IMR-90 (cell line): Measurements from ENCODE around the gene MYH16. TPM values are rescaled to one million over a fixed set of nuclear protein-coding genes. Genes with fewer than 3 reads are reported as not detected.

Source experiments
- ATAC-seq: fragments of 200-7000 bp; cut with Tn5 transposase; 2 replicates; pipeline ENCODE4 v1.9.1; 2020; ENCODE audit warnings: low read depth, mild to moderate bottlenecking, moderate library complexity
- BruUV-seq: library from RNA; stranded (reverse); fragments of 400-500 nt; replicated peaks from 2 replicates; lab custom pipeline; 2021; lab: Mats Ljungman, UMichigan
- CTCF ChIA-PET: fragments of 300-600 bp; formaldehyde crosslinking; extraction: SDS; loops from one replicate; lab custom pipeline; 2021; ENCODE audit warnings: antibody characterized with exemption; lab: Yijun Ruan, JAX
- POLR2A ChIA-PET: fragments of 300-600 bp; sonication (Branson Sonifier 250); formaldehyde crosslinking; loops from one replicate; lab custom pipeline; 2022; ENCODE audit warnings: antibody characterized with exemption; ENCODE audit not compliant: unreplicated experiment; lab: Charles Lee
- DNase-seq: peaks from one replicate; pipeline ENCODE4 v3.0.0; 2013
- H2AFZ ChIP-seq: replicated peaks from 2 replicates; pipeline ENCODE3; 2013; ENCODE audit warnings: low read length, mild to moderate bottlenecking; ENCODE audit not compliant: poor library complexity
- H2AK5ac ChIP-seq: 2 replicates; pipeline ENCODE4 v1.6.1; 2013; ENCODE audit warnings: low read depth, low read length, inconsistent platforms
- H2AK9ac ChIP-seq: replicated peaks from 2 replicates; pipeline ENCODE3; 2013; ENCODE audit warnings: mild to moderate bottlenecking, low read depth, low read length, moderate library complexity; ENCODE audit not compliant: poor library complexity
- H2BK120ac ChIP-seq: 2 replicates; pipeline ENCODE4 v1.6.1; 2013; ENCODE audit warnings: low read depth, low read length, inconsistent platforms
- H2BK15ac ChIP-seq: 3 replicates; pipeline ENCODE4 v1.6.1; 2013; ENCODE audit warnings: low read depth, low read length, inconsistent platforms
- H2BK20ac ChIP-seq: 2 replicates; pipeline ENCODE4 v1.6.1; 2013; ENCODE audit warnings: low read depth, mild to moderate bottlenecking, inconsistent platforms, low read length, moderate library complexity
- H2BK5ac ChIP-seq: 2 replicates; pipeline ENCODE4 v1.6.1; 2013; ENCODE audit warnings: mild to moderate bottlenecking, low read depth, low read length, inconsistent platforms; ENCODE audit not compliant: poor library complexity, severe bottlenecking
- H3K14ac ChIP-seq: replicated peaks from 2 replicates; pipeline ENCODE4 v1.6.1; 2013; ENCODE audit warnings: low read depth, low read length, inconsistent platforms
- H3K18ac ChIP-seq: 2 replicates; pipeline ENCODE4 v1.6.1; 2013; ENCODE audit warnings: low read depth, low read length, control low read depth
- H3K23ac ChIP-seq: 2 replicates; pipeline ENCODE4 v1.6.1; 2013; ENCODE audit warnings: low read depth, low read length, inconsistent platforms
- H3K27ac ChIP-seq: 2 replicates; pipeline ENCODE4 v1.5.1; 2013; ENCODE audit warnings: mild to moderate bottlenecking, control low read depth, low read length; ENCODE audit not compliant: insufficient read depth
- H3K27me3 ChIP-seq: 2 replicates; pipeline ENCODE4 v1.6.1; 2013; ENCODE audit warnings: low read length; ENCODE audit not compliant: control insufficient read depth, insufficient read depth
- H3K36me3 ChIP-seq: 2 replicates; pipeline ENCODE4 v1.6.1; 2013; ENCODE audit warnings: low read length, mixed read lengths; ENCODE audit not compliant: control insufficient read depth, insufficient read depth
- H3K4ac ChIP-seq: 2 replicates; pipeline ENCODE4 v1.6.1; 2013; ENCODE audit warnings: low read depth, low read length, inconsistent platforms
- H3K4me1 ChIP-seq: 2 replicates; pipeline ENCODE4 v1.6.1; 2013; ENCODE audit warnings: low read length, mixed read lengths; ENCODE audit not compliant: control insufficient read depth, insufficient read depth
- H3K4me2 ChIP-seq: 2 replicates; pipeline ENCODE4 v1.6.1; 2013; ENCODE audit warnings: low read depth, mild to moderate bottlenecking, control low read depth, low read length, moderate library complexity
- H3K4me3 ChIP-seq: 2 replicates; pipeline ENCODE4 v1.5.1; 2013; ENCODE audit warnings: low read depth, mild to moderate bottlenecking, control low read depth, low read length, moderate library complexity; ENCODE audit not compliant: insufficient read depth
- H3K56ac ChIP-seq: 2 replicates; pipeline ENCODE4 v1.6.1; 2013; ENCODE audit warnings: low read length, inconsistent platforms; ENCODE audit not compliant: insufficient read depth; ENCODE audit errors: extremely low read depth
- H3K79me1 ChIP-seq, 2 experiments: 2 replicates each; pipeline ENCODE4 v1.6.1; 2013; ENCODE audit warnings: low read length in 2 of 2, inconsistent platforms in 1 of 2, low read depth in 1 of 2
- H3K9ac ChIP-seq: 2 replicates; pipeline ENCODE4 v1.6.1; 2013; ENCODE audit warnings: low read depth, low read length, control low read depth
- H3K9me1 ChIP-seq: 2 replicates; pipeline ENCODE4 v1.6.1; 2013; ENCODE audit warnings: low read length, inconsistent platforms; ENCODE audit not compliant: insufficient read depth
- H3K9me3 ChIP-seq: 2 replicates; pipeline ENCODE4 v1.6.1; 2013; ENCODE audit warnings: low read length; ENCODE audit not compliant: control insufficient read depth, insufficient read depth
- H4K20me1 ChIP-seq: 2 replicates; pipeline ENCODE4 v1.6.1; 2013; ENCODE audit warnings: low read length, inconsistent platforms; ENCODE audit not compliant: insufficient read depth
- H4K5ac ChIP-seq: 2 replicates; pipeline ENCODE4 v1.6.1; 2013; ENCODE audit warnings: mild to moderate bottlenecking, low read depth, low read length, control low read depth
- H4K8ac ChIP-seq, 2 experiments: 2 replicates each; pipeline ENCODE4 v1.6.1; 2013; ENCODE audit warnings: low read depth in 2 of 2, low read length in 2 of 2, control low read depth in 1 of 2, inconsistent platforms in 1 of 2
- H4K91ac ChIP-seq: 2 replicates; pipeline ENCODE4 v1.6.1; 2013; ENCODE audit warnings: low read depth, low read length, inconsistent platforms; ENCODE audit not compliant: insufficient read depth
- RCOR1 ChIP-seq: IDR thresholded peaks from 2 replicates; pipeline ENCODE4 v1.6.1; 2012; ENCODE audit warnings: mild to moderate bottlenecking, low read length, improper control_type of control experiment; ENCODE audit not compliant: insufficient replicate concordance
- SMC3 ChIP-seq: fragments of 150-350 bp; IDR thresholded peaks from 2 replicates; pipeline ENCODE4 v1.6.1; 2016; ENCODE audit warnings: low read depth, mild to moderate bottlenecking, antibody characterized with exemption, low read length, moderate library complexity
- WGBS, 2 experiments: methylation state at CpG; one replicate each; pipeline versions ENCODE4 v1.1.5 to v1.1.7; 2013; ENCODE audit warnings: missing lambda C conversion rate in 2 of 2; ENCODE audit not compliant: insufficient read length in 1 of 2; ENCODE audit errors: extremely low coverage in 2 of 2; 5-methylcytosine and 5-hydroxymethylcytosine counted together
- dilution Hi-C: fragments of 300-500 bp; cut with HindIII; formaldehyde crosslinking; loops from one replicate; pipeline ENCODE4 v1.14.3; 2018; ENCODE audit warnings: low sequenced_read_pairs; ENCODE audit not compliant: unreplicated experiment
- in situ Hi-C: fragments of 300-500 bp; cut with MboI; formaldehyde crosslinking; loops from 3 replicates; pipeline ENCODE4 v1.14.3; 2019; ENCODE audit warnings: low sequenced_read_pairs, inconsistent platforms, mixed read lengths
- intact Hi-C: fragments of 100-400 bp; cut with micrococcal nuclease; formaldehyde crosslinking; loops from 2 replicates; pipeline ENCODE4 v1.10.0; 2022
- polyA plus RNA-seq, 3 experiments: library from polyadenylated mRNA; depleted of rRNA; stranded (reverse); fragments of >200 nt; gene quantifications; 2 replicates each; pipeline ENCODE4 v1.2.3, GENCODE V29; 2012; ENCODE audit warnings: low replicate concordance in 1 of 3
- total RNA-seq: library from RNA; depleted of rRNA; stranded (reverse); fragments of >200 nt; gene quantifications from 2 replicates; pipeline ENCODE4 v1.2.3, GENCODE V29; 2012

MYH16 gene
- total and polyA plus RNA-seq, 2 of the 4 experiments (the other 2 are of a cell fraction), result 0.09 to 0.18 TPM

DNA sequence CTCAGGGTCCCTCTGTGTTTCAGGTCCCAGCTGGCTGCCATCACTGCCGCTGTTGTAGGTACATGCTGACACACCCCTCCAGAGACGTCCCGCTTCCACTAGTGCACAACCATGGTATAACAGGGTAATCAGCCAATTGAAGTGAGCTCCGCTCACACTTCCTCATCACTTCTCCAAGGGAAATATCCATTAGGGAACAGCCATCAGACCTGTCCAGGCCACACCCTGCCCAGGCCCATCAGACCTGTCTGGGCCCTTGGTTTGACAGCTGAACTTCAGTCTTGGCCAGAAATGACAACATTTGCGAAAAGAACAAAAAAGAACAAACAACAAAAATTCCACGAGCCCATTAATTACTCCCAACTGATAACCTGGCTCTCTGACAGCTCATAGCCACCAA lies 11.0 kb upstream of the MYH16 start:
- H4K91ac ChIP-seq, result no peak overlapping the region
- 74% methylated on average over 3 of the region's 6 CpGs; no CpG with 5 or more reads in 1 of the 2 experiments for WGBS, 2 experiments
- H3K4me3 ChIP-seq, result no peak overlapping the region
- no peak overlapping the region for H2AK5ac ChIP-seq
- H3K27me3 ChIP-seq, result peaks cover 13% of the 10 kb centered on the region; the same call in 1 of the 2 replicates
- H3K14ac ChIP-seq, result no peak overlapping the region
- no peak overlapping the region for H3K27ac ChIP-seq
- no peak overlapping the region for H3K18ac ChIP-seq
- no TSS peak for BruUV-seq
- no peak overlapping the region for H2AFZ ChIP-seq
- CTCF ChIA-PET, result no interaction called here
- no peaks in the 10 kb centered on the region for H3K36me3 ChIP-seq
- dilution Hi-C loops, result no loop called here
- H3K56ac ChIP-seq, result no peak overlapping the region
- in situ Hi-C loops, result no loop called here
- no peak overlapping the region for H3K4ac ChIP-seq
- ATAC-seq (no peak), DNase-seq (no peak)
- no peaks in the 10 kb centered on the region for H3K79me1 ChIP-seq
- H2BK120ac ChIP-seq, result no peak overlapping the region
- H3K23ac ChIP-seq, result no peak overlapping the region
- TF ChIP-seq RCOR1 (no peak), SMC3 (no peak)
- H2BK20ac ChIP-seq, result no peak overlapping the region
- peaks cover 4% of the 10 kb centered on the region; the same call in 1 of the 2 replicates for H3K9me3 ChIP-seq
- no peaks in the 10 kb centered on the region for H3K4me1 ChIP-seq
- no peak overlapping the region for H2BK5ac ChIP-seq
- intact Hi-C loops, result no loop called here
- no peaks in the 10 kb centered on the region for H4K20me1 ChIP-seq
- H3K9ac ChIP-seq, result no peak overlapping the region
- no peak overlapping the region for H2BK15ac ChIP-seq
- H2AK9ac ChIP-seq, result no peak overlapping the region
- no peaks in the 10 kb centered on the region for H3K9me1 ChIP-seq
- no peak overlapping the region for H3K4me2 ChIP-seq
- H4K5ac ChIP-seq, result no peak overlapping the region
- POLR2A ChIA-PET, result no interaction called here
- no peak overlapping the region for H4K8ac ChIP-seq
